GM19324 (cell line): ENCODE measurements around the gene IGLON5.
A peak's percentile ranks its signal among the peaks of the same experiment; 100 is the strongest.

ENCODE experiments used
- ATAC-seq: cut with Tn5 transposase; IDR thresholded peaks from one replicate; pipeline ENCODE4 v1.9.1; 2021; ENCODE audit warnings: mild to moderate bottlenecking, moderate library complexity; ENCODE audit not compliant: unreplicated experiment, low FRiP score

Gene IGLON5

DNA sequence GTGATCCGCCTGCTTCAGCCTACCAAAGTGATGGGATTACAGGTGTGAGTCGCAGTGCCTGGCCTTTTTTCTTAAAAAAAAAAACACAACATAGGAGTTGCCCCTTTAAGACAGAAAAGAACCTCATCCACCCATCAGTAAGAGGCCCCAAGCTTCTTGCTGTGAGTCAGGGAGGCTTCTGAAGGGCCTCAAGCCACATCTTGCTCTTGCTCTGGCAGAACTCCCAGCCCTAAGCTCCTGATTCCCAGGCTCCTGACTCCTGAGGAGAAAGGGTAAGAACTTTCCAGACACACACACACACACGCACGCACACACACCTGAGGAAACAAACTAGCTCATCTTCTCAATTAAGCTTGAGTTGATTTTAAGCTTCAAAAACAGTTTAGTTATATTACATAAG, 47.9 kb downstream of the IGLON5 start:
- ATAC-seq = no peak

DNA sequence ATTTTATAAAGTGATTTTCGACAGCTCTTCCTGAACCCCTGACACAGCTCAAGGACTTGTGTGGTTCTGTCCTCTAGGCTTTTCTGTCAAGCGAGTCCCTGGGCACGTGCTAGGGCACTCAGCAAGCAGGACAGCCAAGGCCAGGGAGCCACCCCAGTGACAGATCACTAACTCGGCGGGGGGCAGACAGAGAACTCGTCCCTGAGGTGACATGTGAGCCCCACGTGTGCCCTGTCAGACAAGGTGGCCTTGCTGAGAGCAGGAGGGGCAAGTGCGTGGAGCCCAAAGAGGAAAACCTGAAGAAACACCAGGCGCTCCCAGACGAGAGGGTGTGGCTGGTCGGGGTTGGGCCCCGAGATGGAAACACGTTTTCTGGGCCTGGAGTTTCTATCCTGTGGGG, 49.8 kb downstream of the IGLON5 start:
- no peak for ATAC-seq

DNA sequence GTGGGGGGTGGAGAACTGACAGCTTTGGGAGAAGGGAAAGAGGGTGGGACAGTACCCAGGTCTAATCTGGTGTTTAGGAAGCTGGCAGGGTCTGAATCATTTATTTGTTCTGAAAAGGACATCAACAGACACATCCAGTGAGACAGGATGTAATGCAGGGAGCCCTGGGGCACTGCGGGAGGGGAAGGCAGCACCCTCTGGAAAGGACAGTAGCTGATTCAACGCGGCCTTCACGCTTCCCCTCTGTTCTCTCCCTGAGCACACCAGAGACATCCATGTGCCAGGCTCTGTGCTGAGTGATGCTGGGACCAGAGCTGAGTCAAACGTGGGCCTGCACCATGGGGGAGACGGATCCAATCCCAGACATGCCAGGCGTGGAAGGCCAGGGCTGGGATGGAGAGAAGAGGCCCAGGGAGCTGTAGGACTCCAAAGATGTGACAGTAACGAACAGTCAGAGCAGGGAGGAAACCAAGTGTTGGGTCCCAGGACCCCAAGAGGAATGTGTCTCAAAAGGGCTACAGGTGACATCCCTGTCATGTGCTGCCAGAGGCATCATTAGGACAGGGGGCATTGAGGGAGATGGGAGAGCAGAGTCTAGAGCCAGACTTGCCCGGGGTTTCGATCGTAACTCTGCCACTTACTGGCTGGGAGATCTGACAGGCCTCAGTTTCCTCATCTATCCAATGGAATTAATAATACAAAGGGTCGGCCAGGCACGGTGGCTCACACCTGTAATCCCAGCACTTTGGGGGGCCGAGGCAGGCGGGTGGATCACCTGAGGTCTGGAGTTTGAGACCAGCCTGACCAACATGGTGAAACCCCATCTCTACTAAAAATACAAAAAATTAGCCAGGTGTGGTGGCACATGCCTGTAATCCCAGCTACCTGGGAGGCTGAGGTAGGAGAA, 53.0 kb downstream of the IGLON5 start:
- ATAC-seq = no peak

DNA sequence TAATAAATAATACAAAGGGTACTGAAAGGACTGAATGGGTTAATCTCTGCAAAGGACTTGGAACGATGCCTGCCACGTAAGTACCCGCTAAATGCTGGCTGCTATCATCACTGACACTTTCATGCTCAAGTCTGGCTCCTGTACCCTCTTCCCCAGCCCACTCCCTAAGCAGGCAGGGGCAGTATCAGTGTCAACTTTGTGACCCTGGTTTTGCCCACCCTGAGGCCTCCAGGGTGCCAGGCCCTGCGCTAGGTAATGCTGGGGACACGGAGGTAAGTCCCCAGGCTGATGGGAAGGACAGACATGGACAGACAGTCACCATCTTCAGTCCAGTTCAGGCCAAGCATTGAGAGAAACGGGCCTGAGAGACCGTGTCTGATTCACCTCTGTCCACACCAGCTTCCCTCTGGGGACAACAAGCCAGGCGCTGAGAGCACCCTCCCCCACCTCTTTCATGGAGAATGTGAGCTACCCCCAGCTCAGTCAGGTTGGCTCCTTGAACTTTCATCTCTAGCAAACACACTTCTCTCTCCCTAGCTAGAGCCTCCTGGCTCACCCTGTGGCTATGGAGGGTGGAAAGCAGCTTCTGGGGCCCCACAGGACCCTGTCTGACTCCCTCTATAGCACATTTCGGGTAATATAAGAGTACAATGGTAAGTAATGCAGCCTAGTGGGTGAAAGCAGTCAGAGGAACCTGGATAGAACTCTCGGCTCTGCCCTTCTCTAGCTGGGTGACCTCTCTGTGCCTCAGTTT, 53.9 kb downstream of the IGLON5 start:
- no peak for ATAC-seq

DNA sequence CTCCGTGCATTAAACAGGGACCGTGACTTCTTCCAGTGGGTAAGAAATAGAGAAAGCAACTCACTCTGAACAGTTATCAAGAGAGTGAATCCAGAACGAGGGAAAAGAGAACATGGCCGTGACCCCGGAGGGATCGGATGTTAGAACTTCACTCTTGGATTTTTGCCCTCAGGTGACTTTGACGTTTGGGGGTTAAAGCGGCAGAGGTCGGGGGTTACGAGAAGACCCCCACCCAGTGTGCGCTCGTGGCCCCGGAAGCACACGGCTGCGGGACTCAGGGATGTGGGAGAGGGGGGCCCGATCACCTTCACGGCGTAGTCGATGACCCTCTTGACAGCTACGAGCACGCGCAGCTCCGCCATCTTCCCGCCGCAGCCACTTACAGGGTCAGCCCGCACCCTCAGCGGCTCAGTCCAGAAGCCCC, 54.5 kb downstream of the IGLON5 start, which contains the start of gene ETFB:
ETFB (minus strand) TSS at position 424 of the 424 bp plus-strand sequence; CDS start at position 362, 62 bp downstream.
- no peak for ATAC-seq

DNA sequence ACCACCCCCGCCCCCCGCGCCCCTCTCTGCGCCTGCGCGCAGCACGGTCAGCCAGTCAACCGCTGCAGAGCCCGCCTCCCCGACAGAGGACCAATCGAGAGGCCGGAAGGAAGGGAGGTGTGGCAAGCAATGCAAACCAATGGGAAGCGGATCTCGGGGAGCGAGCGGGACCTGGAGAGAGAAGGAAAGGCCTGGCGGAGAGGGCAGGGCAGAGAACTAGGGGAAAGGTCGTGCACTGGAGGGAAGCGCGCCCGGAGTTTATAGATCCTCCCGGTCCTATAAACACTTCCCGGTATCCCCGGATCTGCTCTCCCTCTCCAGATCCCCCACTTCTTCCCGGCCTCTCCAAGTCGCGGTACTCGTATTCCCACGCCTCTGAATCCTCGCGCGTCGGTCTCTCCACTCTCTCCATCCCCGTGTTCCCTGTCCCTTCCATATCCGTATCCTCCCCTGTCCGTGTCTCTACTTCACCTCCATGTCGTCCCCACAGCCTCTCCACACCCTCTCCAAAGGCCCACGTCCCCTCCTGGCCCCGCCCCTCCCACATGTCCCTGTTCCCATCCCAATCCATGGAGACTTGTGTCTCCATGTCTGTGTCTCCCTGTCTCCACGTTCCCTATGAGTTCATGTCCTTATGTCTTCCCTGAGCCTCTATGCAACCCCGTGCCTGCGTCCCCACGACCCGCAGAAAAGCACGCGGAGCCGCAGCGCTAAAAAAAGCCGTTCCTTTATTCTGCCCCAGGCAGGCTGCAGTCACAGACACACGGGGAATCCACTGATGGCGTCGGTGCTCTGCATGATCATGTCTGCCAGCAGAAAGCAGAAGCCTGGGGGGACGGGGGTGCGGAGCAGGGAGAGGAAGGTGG, 55.2 kb downstream of the IGLON5 start:
- peak; percentile 58 for ATAC-seq

DNA sequence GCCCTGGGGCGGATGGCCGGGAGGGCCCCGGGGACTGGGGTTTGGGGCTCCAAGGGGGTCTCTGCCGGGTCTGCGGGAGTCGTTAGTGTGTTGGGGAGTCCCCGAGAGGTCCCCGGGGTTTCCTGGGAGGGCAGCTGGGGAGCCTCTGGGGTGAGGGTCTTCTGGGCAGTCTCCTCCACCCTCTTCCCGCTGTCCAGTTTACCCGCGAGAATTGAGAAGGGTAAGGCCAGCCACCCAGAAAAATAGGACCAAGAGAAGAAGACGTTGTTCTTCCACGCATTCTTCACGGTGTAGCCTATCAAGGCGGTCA, 55.8 kb downstream of the IGLON5 start:
- no peak for ATAC-seq

DNA sequence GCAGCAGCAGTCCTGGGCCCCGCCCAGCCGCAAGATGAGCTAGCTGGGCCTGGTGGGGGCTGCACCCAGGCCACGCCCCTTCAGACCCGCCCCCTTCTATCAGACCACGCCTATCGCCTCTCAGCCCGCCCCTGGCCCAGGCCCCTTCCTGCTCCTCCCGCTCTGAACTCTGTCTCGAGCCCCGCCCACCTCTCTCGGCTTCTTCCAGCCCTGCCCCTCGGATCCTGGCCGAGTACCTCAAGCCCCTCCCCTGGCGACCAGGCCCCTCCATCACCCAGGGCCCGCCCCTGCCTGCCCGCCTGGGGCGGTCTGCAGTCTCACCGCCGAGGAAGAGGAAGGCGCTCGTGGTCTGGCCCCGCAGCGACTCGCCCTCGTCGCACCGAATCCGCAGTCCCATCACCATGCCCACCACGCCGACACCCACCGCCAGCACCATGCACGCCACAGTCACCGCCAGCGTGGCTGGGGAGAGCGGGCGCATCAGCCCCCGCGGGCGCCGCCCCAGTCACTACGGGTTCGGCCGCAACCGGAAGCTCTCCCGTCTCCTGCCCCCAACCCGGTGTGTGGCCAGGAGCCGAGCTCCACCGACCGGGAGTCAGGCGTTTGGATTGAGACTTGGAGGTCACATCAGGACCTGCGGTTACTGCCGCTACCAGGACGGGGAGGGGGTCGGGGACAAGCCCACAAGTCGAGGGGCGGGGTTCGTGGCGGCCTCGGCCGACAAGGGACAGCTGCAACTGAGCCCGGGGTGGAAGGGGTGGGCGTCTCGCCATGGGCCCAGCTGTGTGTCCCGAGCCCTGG, 56.3 kb downstream of the IGLON5 start:
- peak; percentile 83 for ATAC-seq

DNA sequence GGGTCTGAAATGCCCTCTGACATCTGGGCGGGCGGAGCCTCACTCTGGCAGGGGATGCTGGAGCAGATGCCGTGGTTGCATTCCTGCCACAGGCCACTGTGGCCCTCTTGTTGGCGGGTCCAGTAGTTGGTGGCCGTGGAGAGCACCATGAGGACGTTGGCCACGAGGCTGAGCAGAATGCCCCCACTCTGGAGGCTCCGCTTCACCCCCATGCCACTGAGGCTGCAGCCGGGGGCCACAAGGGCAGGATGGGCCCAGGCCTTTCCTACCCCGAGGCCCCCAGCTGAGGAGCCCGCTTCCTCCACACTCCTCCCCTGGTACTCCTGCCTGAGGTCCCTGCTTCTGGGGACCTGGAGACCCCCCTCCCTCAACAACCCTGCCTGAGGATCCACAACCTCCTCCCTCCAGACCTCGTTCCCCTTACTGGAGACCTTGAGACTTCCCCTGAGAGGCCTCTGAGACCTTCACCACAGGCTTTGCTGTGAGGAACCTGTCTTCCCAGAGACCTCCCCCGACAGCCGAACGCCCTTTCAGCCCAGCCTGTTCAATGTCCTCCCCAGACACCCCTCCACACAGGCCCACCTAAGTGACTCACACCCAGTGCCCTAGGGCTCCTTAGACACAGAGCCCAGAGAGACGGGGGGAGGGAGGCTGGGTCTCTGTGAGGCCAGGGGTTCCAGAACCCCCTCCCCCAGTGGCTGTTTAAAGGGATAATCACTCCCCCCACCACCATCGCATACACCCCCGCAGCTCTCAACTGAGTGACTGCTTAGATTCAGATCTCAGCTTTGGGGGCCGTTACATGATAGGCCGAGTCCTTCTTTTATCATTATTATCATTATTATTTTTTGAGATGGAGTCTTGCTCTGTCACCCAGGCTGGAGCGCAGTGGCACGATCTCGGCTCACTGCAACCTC, 57.2 kb downstream of the IGLON5 start, which contains the start of gene CLDND2:
CLDND2 (minus strand) TSS at position 638 of the 917 bp plus-strand sequence; CDS start at position 212, 426 bp downstream.
- no peak for ATAC-seq

DNA sequence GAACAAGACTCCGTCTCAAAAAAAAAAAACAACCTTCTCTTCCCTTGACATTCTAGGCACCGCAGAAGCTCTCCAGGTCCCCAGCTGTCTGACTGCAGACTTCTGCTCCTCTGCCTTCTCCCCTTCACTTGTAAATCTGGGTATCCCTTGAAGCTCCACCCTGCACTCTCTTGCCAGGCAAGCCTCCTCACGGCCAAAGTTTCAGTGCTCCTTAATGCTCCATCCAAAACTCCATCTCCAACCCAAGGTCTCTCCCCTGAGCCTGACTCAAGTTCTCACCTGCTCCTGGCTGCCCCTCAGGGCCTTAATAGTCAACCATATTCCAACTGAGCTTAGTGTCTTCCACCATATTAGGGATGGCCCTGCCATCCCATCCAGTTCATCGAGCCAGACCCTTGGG, 58.8 kb downstream of the IGLON5 start:
- no peak for ATAC-seq

DNA sequence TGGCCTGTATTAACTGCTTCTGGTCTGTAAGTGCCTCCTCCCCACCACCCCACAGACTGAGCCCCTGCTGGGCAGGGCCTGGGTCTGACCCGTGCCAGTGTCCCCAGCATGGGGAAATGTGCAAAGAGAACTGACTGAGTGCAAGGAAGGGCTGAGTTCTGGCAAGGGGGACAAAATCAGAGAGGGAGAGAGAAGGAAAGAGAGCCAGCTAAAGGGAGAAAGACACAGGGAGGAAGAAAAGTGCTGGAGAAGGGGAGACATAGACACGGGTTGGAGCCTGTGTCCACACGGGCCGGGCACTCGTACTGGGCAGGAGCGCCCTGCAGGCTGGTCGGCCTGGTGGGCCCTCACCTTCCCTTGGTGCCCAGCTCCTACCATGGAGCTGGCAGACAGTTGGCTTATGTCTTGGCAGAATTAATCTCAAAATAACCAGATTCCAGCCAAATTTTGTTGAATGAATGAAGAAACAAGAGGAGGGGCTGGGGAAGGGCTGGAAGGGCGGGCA, 59.8 kb downstream of the IGLON5 start:
- no peak for ATAC-seq

DNA sequence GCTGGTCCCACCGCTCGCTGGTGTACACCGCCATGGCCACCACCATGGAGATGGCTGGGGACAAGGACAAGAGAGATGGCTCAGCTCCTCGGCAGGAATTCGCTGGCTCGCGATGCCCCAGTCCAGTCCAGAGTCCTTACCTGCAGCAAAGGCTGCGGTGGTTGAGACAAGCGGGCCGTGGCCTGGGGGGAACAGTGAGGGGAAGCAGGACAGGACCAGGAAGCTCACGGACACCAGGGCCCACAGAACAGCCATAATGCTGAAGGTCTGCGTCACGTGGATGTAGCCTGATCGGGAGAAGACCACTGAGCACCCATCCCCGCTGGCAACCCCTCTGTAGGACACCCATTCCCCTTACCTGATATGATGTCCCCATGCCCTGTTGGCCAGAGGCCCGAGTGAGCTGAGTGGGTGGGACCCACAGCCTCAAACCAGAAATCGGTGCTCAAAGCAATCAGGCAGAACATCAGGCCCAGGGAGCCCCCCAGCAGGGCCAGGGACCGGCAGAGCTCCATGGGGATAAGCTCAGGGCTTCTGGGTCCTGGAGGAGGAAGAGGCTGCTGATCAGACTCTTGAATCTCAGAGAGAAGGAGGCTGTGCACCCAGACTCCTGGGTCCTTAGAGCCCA, 60.7 kb downstream of the IGLON5 start:
- ATAC-seq = no peak

DNA sequence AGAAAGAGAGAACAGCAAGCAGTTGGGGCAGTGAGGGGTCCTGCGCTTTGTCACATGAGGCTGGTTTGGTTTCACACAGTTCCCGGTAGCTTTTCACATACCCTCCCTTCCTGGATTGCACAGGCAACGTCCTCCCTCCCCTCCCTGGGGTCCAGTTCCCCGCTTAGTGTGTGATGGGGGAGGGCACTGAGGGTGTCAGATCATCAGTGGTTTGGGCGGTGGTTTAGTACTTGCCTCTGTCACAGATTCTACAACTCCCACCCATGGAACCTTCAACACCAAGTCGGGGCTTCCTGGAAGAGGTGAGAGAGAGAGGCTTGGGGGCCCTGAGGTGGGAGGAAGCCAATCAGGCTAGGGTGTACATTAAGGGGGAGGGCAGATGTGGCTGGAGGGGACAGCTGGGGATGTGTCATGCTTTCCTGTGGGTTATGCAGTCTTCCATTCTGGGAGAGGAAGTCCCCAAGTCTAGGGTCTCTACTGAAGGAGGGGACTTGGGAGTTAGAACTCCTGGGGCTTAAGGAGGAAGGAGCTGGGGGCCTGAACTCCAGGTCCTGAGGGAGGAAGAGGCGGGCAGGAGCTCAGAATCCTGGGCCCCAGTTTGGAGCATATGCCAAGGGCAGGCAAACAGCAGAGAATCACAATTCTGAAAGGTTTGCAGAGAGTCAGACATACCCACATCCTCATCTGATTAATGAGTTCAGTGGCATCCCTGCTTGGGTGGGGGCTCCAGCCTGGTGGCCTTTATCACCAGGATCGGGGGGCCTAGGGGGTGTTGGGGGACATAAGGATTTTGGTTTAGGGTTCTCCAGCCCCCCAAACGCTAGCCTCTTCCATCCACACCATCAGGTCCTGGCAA, 61.4 kb downstream of the IGLON5 start, which contains the start of gene NKG7:
NKG7 (minus strand) TSS at position 6 of the 856 bp plus-strand sequence. CDS start 119 bp downstream, outside the sequence.
- no peak for ATAC-seq

DNA sequence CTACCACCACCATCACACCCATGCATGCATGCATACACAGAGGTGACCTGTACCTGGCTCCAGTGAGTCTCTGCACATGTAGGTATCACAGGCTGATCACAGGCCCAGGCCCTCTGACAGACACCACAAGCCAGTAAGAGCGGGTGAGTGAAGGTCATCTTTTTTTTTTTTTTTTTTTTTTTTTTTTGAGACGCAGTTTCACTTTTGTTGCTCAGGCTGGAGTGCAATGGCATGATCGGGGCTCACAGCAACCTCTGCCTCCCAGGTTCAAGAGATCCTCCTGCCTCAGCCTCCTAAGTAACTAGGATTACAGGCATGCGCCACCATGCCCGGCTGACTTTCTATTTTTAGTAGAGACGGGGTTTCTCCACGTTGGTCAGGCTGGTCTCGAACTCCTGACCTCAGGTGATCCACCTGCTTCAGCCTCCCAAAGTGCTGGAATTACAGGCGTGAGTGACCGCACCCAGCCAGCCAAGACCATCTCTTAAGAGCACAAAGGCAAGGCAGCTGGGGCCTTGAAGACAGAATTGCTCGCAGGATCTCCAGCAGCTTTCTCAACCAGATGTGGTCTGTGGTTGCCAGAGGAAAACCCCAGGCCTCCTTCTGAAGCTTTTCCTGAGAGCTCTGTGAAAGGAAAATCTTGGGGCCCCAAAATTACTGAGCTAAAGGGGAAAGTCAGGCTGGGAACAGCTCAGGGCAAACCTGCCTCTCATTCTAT, 64.2 kb downstream of the IGLON5 start:
- ATAC-seq = no peak

DNA sequence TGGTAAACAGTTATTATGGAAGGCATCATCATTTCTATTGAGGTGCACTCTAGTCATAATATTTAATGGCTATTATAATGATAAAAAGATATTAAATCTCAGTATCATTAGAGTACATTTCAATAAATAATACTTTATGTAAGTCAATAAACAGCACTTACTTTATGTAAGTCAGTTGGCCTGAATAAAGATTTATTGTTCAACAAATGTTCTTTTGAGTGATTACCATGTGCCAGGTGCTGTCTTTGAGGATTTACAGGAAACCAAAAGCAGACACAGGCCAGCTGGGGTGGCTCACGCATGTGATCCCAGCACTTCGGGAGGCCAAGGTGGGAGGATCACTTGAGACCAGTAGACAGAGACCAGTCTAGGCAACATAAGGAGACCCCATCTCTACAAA, 66.0 kb downstream of the IGLON5 start:
- no peak for ATAC-seq

DNA sequence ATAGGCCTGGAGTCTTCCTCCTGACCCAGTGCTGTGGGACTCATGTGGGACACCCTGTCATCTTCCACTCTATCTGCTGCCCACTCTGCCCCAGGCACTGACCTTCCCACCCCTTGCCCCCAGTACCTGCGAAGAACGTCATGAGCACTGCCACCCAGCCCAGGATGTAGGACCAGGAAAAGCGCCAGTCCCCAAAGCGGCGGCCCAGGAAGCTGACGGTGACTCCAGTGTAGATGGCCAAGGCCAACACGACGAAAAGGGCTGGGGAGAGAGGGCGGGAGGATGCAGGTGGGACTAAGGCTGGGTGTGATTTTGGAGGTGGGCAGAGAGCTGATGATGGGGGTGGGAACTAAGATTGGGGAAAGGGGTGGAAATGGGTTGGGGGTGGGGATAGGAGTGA, 68.9 kb downstream of the IGLON5 start:
- no peak for ATAC-seq
